HepG2 (cell line): Measurements from ENCODE around the gene TCEANC. TPM values are rescaled to one million over a fixed set of nuclear protein-coding genes. Genes with fewer than 3 reads are reported as not detected.

ENCODE experiments used
- ADNP ChIP-seq: sonication (generic); formaldehyde crosslinking; IDR thresholded peaks from 2 replicates; pipeline ENCODE4 v1.4.0; 2020; ENCODE audit warnings: missing genetic modification reagents
- ATM ChIP-seq: fragments of 450-650 bp; IDR thresholded peaks from 2 replicates; pipeline ENCODE4 v1.7.1; 2017; ENCODE audit warnings: mild to moderate bottlenecking, borderline replicate concordance
- GATA4 ChIP-seq: sonication (generic); IDR thresholded peaks from 2 replicates; pipeline ENCODE4 v1.6.1; 2016; ENCODE audit warnings: antibody characterized with exemption, low read depth, borderline replicate concordance
- MAFF ChIP-seq: IDR thresholded peaks from 2 replicates; pipeline ENCODE4 v1.6.1; 2011; ENCODE audit warnings: low read depth, low read length, improper control_type of control experiment
- MED8 ChIP-seq: sonication (generic); formaldehyde crosslinking; IDR thresholded peaks from 2 replicates; pipeline ENCODE4 v1.8.1; 2023; ENCODE audit warnings: mild to moderate bottlenecking, missing genetic modification reagents; ENCODE audit not compliant: insufficient replicate concordance
- MIER2 ChIP-seq: IDR thresholded peaks from 2 replicates; pipeline ENCODE4 v1.6.1; 2016; ENCODE audit warnings: missing biosample characterization, missing genetic modification reagents
- MLX ChIP-seq: IDR thresholded peaks from 2 replicates; pipeline ENCODE4 v1.6.1; 2016
- MXI1 ChIP-seq: IDR thresholded peaks from 3 replicates; pipeline ENCODE4 v1.6.1; 2012; ENCODE audit warnings: low read depth, low read length, inconsistent platforms, borderline replicate concordance
- NRL ChIP-seq: sonication (generic); formaldehyde crosslinking; IDR thresholded peaks from 2 replicates; pipeline ENCODE4 v1.5.0; 2020; ENCODE audit warnings: missing genetic modification reagents, mild to moderate bottlenecking, moderate library complexity, borderline replicate concordance
- PAX8 ChIP-seq: sonication (generic); formaldehyde crosslinking; IDR thresholded peaks from 2 replicates; pipeline ENCODE4 v1.8.0; 2022; ENCODE audit warnings: mild to moderate bottlenecking, missing genetic modification reagents, borderline replicate concordance
- PCBP1 ChIP-seq: fragments of 200-400 bp; formaldehyde crosslinking; IDR thresholded peaks from 2 replicates; pipeline ENCODE4 v1.6.1; 2017; ENCODE audit warnings: mild to moderate bottlenecking, low read depth, low read length, borderline replicate concordance
- PHF20 ChIP-seq: sonication (generic); formaldehyde crosslinking; IDR thresholded peaks from 2 replicates; pipeline ENCODE4 v1.5.0; 2020; ENCODE audit warnings: mild to moderate bottlenecking, missing genetic modification reagents
- POLR2G ChIP-seq: fragments of 200-400 bp; formaldehyde crosslinking; IDR thresholded peaks from 2 replicates; pipeline ENCODE4 v1.6.1; 2018; ENCODE audit warnings: mild to moderate bottlenecking, low read depth, low read length, moderate library complexity
- SOX5 ChIP-seq: IDR thresholded peaks from 2 replicates; pipeline ENCODE4 v1.6.1; 2016; ENCODE audit warnings: borderline replicate concordance
- YEATS4 ChIP-seq: sonication (generic); formaldehyde crosslinking; IDR thresholded peaks from 2 replicates; pipeline ENCODE4 v1.4.0; 2020; ENCODE audit warnings: missing genetic modification reagents, borderline replicate concordance
- ZFP90 ChIP-seq: sonication (generic); formaldehyde crosslinking; IDR thresholded peaks from 2 replicates; pipeline ENCODE4 v1.8.0; 2022; ENCODE audit warnings: missing genetic modification reagents, mild to moderate bottlenecking, inconsistent platforms, borderline replicate concordance
- ZNF10 ChIP-seq: sonication (generic); formaldehyde crosslinking; IDR thresholded peaks from 2 replicates; pipeline ENCODE4 v1.4.0; 2020; ENCODE audit warnings: mild to moderate bottlenecking, low read depth, missing genetic modification reagents, borderline replicate concordance
- ZNF160 ChIP-seq: sonication (generic); formaldehyde crosslinking; IDR thresholded peaks from 2 replicates; pipeline ENCODE4 v1.8.0; 2022; ENCODE audit warnings: mild to moderate bottlenecking, inconsistent platforms, missing genetic modification reagents
- ZNF383 ChIP-seq: sonication (generic); formaldehyde crosslinking; IDR thresholded peaks from 2 replicates; pipeline ENCODE4 v1.4.0; 2020; ENCODE audit warnings: missing genetic modification reagents, mild to moderate bottlenecking, borderline replicate concordance
- ZNF564 ChIP-seq: sonication (generic); formaldehyde crosslinking; IDR thresholded peaks from 2 replicates; pipeline ENCODE4 v1.8.1; 2023; ENCODE audit warnings: mild to moderate bottlenecking, missing genetic modification reagents
- ZNF614 ChIP-seq: IDR thresholded peaks from 2 replicates; pipeline ENCODE4 v1.6.1; 2018; ENCODE audit warnings: missing biosample characterization, missing genetic modification reagents, inconsistent platforms, borderline replicate concordance
- ZNF768 ChIP-seq: sonication (generic); formaldehyde crosslinking; IDR thresholded peaks from 2 replicates; pipeline ENCODE4 v1.4.0; 2020; ENCODE audit warnings: missing genetic modification reagents
- polyA plus RNA-seq, 8 experiments: library from polyadenylated mRNA; depleted of rRNA in 3 of 8; stranded (reverse) in 7 of 8; unstranded in 1 of 8; fragments of >200 nt; fragmentation: Illumina TruSeq in 4 of 8; extraction: Trizol in 4 of 8; gene quantifications; 2 replicates each; pipeline versions ENCODE4 v1.2.1 to v1.2.3, GENCODE V29; 2011 to 2016; ENCODE audit warnings: low read depth in 4 of 8, missing spikeins in 1 of 8, mixed read lengths in 1 of 8; ENCODE audit not compliant: insufficient read depth in 1 of 8
- total RNA-seq, 5 experiments: library from RNA; depleted of rRNA; stranded (reverse); fragments of >200 nt; fragmentation: Illumina TruSeq; extraction: Trizol; gene quantifications; 2 replicates each; pipeline ENCODE4 v1.2.3, GENCODE V29; 2016; ENCODE audit warnings: low read depth in 1 of 5
- TF ChIP-seq, protein P1 (sequence below): sonication (generic); formaldehyde crosslinking; IDR thresholded peaks from 2 replicates; pipeline ENCODE4 v1.9.0; 2021; ENCODE audit warnings: mild to moderate bottlenecking, missing genetic modification reagents

The TCEANC gene
- total and polyA plus RNA-seq, 2 of the 13 experiments (the other 11 are each of a cell fraction or from before 2014, with no cell fraction given): 0.51 to 0.97 TPM

DNA sequence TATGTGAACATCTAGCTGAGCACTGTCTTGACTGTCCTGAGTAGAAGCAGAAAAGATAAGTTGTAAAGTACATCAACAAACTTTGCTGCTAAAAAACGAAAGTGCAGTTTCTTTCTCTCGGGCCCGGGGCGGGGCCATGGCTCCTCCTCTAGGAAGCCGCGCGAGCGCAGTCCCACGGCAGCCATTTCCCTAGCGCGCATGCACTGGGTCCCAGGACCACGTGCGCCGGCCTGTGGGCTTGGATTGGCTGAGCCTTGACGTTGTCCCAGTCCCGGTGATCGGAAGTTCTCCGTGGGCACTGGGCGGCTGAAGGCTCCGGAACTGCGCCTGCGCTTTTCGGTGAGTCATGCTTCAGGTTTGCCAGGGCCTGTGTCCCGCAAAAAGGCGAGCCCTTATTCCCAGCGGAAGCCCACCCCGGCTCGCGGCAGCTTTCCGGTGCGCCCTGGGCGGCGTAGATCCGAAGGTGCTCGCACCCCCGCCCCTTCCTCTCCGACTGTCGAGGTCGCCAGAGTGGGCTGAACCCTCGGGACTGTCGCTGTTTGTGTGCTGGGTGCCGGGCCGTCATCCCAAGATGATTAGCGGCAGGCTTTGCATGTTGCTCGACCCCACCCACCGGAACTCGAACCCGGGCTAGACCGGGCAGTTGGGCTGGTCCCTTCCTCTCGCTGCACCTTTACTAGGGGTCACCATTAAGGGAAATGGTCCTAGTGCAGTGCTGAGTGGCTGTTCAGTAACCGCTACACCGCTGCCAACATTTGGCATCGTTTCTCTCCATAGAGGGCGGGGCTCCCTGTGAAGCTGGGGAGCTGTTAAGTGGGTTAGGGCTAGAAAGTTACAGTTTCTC, at the start of gene TCEANC (continued):
- no peak for TF ChIP-seq MED8
- no peak for TF ChIP-seq ZNF10 (CRISPR knock-in tag)
- TF ChIP-seq MXI1: peak; percentile 42; the same call in 1 of the 3 replicates
- no peak for TF ChIP-seq ATM
- no peak for TF ChIP-seq PAX8
- TF ChIP-seq ZNF614 (CRISPR knock-in tag): no peak; the same call in 1 of the 2 replicates
- no peak for TF ChIP-seq ADNP (CRISPR knock-in tag)
- TF ChIP-seq PHF20: peak; percentile 70; the same call in 1 of the 2 replicates
- TF ChIP-seq ZNF564: no peak
- peak; percentile 73 for TF ChIP-seq YEATS4 (CRISPR knock-in tag)
- TF ChIP-seq MAFF: no peak
- TF ChIP-seq MIER2: no peak
- no peak for TF ChIP-seq ZNF383 (CRISPR knock-in tag)
- TF ChIP-seq PCBP1: no peak
- TF ChIP-seq NRL (CRISPR knock-in tag): no peak
- TF ChIP-seq ZNF768: peak; percentile 21; the same call in 1 of the 2 replicates
- TF ChIP-seq MLX (CRISPR knock-in tag): no peak
- TF ChIP-seq ZNF160 (CRISPR knock-in tag): no peak
- TF ChIP-seq SOX5: peak; percentile 24; the same call in 1 of the 2 replicates
- TF ChIP-seq GATA4: no peak
- TF ChIP-seq, protein P1, sequence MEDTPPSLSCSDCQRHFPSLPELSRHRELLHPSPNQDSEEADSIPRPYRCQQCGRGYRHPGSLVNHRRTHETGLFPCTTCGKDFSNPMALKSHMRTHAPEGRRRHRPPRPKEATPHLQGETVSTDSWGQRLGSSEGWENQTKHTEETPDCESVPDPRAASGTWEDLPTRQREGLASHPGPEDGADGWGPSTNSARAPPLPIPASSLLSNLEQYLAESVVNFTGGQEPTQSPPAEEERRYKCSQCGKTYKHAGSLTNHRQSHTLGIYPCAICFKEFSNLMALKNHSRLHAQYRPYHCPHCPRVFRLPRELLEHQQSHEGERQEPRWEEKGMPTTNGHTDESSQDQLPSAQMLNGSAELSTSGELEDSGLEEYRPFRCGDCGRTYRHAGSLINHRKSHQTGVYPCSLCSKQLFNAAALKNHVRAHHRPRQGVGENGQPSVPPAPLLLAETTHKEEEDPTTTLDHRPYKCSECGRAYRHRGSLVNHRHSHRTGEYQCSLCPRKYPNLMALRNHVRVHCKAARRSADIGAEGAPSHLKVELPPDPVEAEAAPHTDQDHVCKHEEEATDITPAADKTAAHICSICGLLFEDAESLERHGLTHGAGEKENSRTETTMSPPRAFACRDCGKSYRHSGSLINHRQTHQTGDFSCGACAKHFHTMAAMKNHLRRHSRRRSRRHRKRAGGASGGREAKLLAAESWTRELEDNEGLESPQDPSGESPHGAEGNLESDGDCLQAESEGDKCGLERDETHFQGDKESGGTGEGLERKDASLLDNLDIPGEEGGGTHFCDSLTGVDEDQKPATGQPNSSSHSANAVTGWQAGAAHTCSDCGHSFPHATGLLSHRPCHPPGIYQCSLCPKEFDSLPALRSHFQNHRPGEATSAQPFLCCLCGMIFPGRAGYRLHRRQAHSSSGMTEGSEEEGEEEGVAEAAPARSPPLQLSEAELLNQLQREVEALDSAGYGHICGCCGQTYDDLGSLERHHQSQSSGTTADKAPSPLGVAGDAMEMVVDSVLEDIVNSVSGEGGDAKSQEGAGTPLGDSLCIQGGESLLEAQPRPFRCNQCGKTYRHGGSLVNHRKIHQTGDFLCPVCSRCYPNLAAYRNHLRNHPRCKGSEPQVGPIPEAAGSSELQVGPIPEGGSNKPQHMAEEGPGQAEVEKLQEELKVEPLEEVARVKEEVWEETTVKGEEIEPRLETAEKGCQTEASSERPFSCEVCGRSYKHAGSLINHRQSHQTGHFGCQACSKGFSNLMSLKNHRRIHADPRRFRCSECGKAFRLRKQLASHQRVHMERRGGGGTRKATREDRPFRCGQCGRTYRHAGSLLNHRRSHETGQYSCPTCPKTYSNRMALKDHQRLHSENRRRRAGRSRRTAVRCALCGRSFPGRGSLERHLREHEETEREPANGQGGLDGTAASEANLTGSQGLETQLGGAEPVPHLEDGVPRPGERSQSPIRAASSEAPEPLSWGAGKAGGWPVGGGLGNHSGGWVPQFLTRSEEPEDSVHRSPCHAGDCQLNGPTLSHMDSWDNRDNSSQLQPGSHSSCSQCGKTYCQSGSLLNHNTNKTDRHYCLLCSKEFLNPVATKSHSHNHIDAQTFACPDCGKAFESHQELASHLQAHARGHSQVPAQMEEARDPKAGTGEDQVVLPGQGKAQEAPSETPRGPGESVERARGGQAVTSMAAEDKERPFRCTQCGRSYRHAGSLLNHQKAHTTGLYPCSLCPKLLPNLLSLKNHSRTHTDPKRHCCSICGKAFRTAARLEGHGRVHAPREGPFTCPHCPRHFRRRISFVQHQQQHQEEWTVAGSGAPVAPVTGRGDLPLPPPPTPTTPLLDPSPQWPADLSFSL (CRISPR knock-in tag): no peak
- TF ChIP-seq POLR2G: peak; percentile 72; the same call in 1 of the 2 replicates
- TF ChIP-seq ZFP90 (CRISPR knock-in tag): no peak
